DMS79 (cell line): ENCODE measurements around the gene PTPRK.

ENCODE experiments used
- DNase-seq: peaks from one replicate; lab custom pipeline; 2025; lab: John Stamatoyannopoulos, UW

PTPRK gene

DNA sequence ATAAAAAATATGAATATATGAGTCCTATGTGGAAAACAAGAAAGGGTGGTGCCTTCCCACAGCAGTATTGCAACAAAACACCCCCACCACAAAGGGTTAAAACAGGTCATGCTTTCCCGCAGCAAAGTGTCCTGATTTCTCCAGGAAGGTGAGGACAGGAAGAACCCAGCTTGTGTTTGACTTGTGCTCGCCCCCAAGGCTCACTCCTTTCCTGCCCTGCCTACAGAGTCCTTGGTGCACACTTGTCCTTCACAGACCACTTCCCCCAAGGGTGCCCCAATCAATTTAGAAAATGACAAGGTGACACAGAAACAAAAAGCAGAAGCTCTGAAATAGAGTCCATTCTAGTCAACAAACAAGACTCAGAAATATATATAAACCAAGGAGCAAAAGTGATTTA, 237.4 kb downstream of the PTPRK start:
- DNase-seq, result no peak

DNA sequence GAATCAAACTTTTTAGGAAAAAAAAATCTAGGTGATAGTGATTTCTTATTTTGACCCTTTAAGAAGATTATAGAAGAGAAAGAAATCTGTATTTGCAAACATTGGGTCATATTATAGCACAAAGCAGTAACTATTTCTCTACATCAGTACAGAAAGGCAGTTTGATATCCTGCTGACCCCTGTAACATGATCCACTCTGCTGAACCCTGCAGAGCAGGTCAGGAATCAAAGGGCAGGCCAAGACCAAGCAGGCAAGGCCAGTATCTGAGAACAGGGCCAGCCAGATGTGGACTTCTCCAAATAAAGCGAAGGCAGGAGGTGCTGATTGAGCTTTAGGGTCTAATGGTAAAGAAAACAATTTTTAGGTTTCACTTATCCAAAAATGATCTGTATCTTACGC, 239.4 kb downstream of the PTPRK start:
- no peak for DNase-seq

DNA sequence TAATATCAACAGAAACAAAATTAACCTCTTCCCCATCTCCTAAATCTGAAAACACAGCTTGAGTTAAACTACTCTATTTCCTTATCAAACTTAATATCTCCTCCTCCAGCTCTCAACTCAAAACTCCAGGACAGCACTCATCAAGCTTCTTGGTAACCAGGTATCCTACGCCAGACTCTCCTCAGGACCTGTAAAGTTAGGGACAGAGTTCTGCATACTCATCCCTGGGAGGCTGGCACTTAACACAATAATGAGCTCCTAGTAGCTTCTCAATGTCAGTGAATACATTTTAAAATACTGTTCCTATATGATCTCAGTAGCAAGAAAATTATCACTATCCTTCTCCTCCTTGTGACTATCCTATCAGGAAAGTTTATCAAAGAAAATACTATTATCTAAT, 240.3 kb downstream of the PTPRK start:
- DNase-seq, result no peak

DNA sequence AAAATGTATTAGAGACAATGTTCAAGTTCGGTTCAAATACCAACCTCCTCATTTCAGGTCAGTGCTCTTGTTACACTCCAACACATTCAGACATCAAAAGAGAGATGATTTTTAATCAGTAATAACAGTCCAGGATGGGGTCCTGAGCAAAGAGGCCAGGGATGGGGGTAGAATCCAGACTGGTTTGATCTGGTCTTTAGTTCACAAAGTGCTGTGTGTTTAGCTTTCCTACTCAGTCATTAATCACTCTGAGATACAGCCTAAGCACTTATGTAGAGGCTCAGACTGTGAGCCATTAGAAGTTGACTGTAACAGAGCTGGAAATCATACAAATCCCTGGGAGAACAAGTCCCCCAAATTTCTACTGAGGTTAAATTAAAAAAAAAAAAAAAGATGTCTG, 241.6 kb downstream of the PTPRK start:
- DNase-seq, result no peak

DNA sequence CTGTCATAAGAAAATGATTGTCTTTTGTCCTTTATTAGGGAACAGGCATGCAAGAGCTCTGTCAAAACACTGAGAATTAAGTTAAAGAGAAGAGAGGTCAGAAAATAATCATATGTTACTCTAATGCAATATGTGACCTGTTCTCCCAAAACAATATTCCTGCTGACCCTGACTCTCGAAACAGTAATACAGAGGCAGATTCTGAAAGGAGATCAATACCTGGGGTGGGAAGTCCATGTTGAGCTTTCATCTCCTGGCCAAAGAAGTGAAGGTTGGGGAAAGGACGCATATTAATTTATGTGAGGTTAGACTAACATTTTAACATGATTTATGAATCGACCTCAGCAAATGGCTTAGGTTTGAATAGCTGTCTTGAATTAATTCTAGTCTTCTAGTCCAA, 243.0 kb downstream of the PTPRK start:
- no peak for DNase-seq

DNA sequence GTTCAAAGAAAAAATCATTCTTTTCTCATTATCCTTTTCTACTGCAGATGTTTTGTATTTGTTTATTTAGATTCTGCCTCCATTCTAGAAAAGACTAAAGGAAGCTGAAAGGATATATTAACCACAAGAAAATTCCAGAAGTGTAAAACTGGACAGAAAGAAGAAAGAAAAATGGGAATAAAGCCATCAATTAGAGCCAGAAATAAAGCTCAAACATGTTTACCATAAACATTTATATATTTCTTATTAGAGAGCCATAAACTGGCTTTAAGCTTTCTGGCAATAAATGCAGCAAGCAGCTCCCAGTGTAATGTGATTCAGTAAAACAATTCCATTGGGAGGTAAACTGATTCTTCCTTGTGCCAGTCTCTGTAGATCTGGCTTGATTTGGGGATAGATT, 244.1 kb downstream of the PTPRK start:
- no peak for DNase-seq

DNA sequence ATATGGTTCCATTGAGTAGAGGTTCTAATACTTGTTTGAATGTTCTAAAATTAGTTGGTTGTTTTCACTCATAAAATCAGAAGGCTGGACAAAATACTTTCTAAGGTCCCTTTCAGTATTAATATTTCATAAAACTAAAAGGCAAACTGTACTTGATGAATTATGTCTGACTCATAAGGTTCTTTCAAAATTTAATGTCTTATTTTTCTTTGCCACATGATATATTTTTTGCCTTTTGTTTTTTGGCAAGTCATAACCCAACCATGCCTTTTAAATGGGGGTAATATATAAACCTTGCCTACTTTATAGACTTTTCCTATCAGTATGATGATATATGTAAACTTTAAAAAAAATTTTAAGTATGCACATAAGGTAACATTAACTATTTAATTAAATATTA, 244.7 kb downstream of the PTPRK start:
- DNase-seq, result no peak

DNA sequence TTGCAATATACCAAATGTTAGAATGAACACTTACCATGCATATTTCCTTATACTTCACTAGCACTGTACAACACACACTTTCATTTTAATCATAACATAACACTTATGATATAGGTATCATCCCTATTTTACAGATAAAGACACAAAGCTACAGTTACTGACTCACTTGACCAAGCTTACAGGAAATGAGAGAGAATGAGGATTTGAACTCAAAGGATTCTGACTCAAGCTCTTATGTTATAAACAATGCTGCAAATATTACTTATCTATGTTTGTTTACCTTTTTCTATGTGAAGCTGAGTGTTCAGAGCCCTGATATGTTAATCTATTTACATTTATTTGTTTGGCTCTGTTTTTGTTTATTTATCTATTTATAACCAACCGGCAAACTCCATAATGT, 245.4 kb downstream of the PTPRK start:
- DNase-seq, result no peak

DNA sequence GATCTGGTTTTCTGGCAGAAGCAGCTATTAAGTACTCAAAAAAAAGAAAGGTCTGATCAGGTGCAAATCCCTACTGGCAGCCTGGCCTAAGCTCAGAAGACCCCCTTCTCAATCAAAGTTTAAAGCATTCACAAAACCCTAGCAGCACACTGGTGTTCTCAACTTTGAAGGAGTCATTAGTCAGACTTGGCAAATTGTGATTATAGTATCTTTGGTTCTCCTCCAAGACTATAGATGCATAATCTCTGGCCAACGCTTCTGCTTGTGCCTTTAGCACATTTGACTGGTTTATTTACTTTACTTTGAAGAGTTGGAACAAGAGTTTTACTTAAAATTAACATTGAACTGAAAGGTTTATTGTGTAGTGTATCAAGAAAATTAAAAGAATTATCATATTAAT, 248.9 kb downstream of the PTPRK start:
- DNase-seq, result no peak

DNA sequence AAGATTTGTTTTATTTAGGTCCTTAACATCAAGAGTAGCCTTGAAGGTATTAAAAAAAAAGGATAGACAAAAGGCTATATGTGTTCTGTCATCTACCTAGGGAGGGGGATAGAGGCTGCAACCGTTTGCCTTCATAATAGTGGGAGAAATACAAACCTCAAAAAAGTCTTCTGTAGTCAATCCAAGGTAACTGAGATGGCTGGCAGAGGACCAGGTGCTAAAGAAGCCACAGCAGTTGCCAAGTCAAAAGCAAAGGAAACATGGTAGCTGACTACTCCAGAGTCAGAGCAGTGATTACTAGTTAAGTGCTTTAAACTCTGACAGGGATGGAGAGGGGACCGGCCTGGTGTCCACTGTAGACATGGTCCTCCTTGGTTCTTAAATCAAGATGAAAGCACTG, 249.4 kb downstream of the PTPRK start:
- DNase-seq, result no peak

DNA sequence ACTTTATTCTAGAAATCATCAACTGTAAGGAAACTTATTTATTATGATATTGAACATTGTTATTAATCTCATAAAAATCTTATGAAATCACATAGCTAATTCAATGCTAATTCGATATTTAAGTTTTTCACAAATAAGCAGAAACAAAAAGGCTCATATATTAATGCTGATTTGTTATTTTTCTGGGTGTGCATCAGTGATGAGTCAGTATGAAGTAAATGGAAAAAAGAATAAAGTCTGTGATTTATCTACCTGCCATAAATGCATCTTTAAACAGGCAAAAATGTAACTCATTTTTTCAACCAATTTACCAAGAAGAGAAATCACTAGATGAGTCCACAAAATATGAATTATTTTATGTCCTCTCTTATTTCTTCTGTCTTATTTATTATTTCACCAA, 253.5 kb downstream of the PTPRK start:
- no peak for DNase-seq

DNA sequence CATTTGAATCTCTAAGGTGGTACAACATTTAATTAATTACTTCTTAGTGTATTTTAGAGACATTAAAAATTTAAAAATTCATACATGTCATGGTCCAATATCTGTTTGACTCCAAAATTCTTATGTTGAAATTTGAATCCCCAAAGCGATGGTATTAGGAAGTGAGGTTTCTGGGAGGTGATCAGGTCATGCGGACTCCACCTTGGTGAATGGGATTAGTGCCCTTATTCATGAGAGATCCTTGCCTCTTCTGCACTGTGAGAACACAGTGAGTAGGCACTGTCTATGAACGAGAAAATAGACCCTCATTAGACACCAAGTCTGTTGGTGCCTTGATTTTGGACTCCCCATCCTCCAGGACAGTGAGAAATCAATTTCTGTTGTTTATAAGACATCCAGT, 254.7 kb downstream of the PTPRK start:
- DNase-seq, result no peak

DNA sequence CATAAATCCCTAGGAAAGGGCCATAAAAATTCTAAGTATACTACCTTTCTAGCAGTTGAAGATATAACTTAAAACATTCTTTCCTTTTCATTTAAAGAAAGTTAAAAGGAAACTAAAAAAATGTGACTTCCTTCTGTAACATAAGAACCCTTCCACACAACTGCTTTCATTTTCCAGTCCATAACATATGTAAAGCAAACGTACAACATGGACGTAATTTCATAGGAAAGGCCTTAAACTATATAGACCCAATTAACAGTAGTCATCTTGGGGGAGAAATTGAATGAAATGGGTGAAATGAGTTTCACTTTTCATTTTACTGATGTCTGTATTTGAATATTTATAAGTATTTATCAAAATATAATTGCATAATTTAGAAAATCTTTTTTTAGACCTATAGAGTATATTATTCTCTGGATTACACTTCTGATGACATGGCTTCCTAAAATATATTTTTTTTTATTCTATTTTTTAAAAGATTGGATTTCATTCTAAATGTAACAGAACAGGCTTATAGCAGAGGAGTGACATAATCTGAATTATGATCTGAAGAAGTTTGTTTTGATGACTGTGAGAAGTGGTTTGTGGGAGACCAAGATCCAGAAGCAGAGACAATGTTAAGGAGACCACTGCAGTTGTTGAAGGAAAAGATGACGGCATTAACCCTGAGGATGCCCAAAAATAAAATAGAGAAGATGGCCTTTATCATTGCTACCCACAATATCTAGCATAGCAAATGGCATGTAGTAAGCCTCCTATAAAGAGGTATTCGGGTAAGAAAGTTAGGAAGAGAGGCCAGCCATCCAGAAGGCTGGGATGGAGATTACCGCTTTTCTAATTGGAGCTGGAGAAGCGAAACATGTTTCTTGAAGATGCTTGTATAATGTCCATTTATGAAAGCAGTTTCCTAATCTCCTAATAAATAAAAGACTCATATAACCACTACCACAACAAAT, 260.4 kb downstream of the PTPRK start:
- no peak for DNase-seq

DNA sequence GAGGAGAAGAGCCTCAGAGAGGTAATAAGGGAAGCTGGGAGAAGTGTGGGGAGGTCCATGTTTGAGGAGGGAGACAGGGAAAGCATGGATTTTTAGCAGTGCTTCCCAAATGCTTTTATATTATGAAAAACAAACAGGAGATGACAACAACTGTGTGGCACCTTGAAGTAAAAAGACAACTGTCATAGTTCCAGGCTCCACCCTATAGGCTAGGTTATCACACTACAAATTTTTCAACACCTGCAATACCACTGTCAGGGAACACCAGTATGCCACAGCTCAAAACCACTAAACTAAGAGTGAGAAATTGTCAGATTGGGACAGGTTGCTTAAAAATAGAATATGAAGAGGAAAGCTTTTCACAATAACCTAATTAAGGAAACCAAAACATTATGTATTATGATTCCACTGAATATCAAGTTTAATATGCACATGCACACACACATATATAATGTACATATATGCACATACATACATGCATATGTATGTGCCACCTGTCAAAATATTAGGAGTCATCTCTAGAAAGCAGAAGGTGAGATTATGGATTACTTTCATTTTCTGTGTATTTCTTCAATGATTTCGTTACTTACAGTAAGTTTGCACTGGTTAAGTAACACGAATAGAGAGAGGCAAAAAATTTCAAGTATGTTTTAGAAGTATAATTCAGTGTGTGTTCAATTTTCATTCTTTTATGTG, 261.2 kb downstream of the PTPRK start:
- no peak for DNase-seq

DNA sequence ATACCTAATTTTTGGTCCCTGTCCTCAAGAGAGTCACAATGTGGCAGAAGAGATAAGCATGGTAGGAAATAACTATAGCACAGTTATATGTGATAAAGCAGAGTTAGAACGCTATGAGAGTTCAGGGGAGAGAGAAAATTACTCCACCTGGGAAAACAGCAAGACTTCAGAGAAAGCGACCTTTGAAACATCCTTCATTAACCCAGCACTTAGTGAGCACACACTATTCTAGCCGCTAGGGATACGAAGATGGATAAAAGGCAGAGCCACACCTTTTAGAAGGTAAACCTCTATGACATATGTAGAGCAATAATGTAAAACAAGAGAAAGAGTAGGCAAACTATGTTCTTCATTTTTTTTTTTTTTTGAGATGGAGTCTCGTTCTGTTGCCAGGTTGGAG, 264.3 kb downstream of the PTPRK start:
- DNase-seq, result no peak

DNA sequence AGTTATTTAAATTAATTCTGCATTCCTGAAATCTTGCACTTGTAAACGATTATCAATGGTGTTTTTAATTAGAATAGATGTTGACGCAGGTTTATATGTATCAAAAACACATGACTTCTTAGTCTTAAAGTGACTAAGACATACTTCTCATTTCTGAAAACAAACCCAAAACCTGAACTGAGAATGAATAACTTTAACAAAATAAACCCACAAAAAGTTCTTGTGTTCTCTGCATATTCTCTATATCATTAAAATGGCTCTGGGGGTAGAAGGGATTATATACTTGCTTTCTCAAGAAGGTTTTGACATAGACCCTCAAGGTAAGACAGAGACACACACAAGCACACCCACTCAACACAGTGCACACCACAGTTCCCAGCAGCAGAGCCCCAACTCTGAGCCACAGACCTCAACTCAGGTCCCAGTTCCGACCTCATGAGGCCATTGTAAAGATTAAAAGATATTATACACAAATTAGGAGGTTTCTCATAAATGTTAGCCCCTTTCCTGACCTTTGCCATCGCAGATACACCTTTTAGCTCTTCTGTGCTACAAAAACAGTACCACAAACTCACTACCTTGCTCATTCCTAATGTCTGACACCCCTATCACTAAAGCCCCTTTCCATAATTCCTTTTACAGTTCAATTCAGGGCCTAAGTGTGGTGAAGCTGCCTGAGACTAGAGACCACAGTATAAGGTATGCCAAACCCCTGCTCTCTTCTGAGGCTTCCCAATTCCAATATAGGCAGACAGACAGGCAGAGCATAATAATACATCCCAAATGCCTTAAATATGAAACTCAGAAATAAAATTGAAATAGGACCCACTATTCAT, 267.8 kb downstream of the PTPRK start:
- DNase-seq, result no peak

DNA sequence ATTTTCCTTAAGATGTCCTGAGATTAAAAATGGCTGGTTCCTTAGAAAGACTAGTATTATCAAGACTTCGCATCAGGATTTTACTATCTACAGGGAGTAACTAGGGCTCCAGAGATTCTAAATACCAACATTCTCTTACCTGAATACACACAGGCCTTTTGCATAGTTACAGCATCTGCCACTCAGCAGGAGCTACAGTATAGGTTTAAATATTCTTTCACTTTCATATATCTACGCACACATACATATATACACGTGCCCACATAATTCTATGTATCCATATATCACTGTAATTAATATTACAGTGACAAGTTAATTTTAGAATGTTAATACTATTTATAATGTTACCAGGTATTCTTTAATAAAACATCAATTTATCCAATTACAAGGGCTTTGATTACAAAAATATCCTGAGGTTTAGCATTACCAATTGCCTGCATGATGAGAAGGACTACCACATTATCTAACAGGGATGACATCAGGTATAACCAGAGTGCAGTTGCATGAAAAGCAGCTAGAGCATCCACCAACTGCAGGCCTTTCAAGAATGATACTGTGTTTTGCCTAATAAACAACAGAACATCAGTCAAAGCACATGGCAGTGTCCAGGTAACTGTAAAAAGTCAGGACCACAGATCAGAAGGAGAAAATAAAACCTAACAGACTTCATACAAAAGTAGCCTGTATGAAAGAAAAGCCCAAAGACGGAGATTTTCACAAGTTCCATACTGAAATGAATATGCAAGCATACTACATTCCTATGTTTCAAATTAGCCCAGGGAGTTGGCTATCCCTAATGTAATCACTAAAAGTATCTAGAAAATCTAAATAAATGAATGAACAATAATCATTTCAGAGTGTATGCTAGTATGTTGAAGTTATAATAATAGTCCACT, 268.7 kb downstream of the PTPRK start:
- DNase-seq, result no peak

DNA sequence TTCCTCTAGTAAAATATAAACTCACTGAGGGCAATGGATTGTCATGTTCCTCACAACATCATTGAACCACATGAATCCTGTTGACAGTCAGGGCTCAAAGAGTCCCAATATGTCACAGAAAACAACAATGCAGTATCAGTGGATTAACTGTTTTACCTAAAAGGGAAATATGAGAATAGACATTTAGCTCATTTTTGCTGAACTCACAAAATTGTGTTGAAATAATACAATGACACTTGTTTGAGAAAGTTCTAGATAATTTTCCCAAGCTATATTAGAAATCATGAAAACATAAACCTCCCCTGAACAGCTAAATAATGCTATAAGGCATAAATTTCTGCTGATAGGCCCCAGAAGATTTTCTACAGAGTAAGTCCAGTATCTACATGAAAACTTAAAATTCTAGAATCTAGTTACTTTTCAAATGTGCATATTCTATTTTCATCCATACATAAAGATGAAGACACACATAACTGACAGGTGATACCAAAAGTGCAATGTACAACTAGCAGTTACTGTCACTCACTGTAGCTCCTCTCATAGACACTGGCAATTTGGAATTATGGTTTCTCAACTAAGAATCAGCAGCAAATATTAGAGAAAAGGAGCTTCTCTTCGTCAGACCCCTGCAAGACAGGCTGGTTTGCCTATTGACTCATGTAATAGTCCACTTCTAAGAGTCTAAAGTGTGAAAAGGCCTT, 269.9 kb downstream of the PTPRK start:
- no peak for DNase-seq

DNA sequence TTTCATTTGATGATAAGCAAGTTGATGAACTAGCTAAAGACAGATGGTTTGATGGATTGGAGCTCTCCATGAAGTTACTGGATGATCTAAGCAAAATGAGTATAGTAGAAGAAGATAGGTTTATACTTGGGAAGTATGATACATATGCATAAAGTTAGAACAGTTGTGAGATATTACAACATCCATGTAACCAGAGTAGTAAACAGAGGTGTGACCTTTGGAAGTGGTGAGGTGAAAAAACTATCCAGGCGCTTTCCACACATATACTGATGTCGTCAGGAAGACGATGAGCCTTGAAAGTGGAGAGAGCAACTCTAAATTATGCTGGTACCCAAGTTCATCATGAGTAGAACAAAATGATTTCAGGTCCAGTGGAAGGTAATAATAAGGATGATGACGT, 271.0 kb downstream of the PTPRK start:
- no peak for DNase-seq

DNA sequence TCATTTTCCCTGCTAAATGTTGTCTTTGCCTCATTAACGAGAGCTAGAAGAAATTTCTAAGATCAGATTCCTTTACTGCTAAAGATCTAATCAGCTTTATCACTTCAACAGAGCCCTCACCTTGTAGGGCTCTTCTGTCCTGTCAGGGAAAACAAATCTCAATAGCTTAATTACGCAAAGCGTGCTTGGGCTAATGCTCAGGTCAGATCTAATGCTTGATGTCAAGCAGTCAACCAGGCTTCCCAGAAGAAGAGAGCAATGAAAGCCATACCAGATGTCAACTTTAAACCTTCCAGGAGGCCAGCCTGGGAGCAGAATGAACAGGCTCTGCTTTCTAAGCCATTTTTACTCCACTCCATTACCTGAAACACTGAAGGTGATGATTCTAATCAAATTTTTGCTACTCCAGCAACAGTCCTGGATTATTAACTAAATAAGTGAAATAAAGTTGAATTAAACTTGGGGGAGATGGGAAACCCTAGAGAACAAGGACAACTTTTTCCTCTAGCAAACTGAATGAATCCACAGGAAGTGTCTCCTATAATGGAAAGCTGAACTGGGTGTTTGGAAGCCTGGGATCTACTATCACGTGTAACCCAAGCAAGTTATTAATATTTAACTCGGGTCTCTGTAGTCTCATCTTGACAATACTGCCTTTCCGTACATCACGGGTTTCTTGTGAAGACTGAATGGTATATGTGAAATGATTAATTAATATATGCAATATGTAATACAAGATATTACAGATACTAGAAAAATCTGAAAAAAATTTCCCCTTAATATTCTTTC, 273.7 kb downstream of the PTPRK start:
- no peak for DNase-seq
